Measurements from ENCODE around the gene DNAL1.

GRCh38 chr14:73739174-73739898, 94.5 kb downstream of the DNAL1 start:
- TF ChIP-seq CTCF (IDR thresholded peaks at IDR 0.05) (no peak), EZH2phosphoT487 (IDR thresholded peaks at IDR 0.05) (no peak), EZH2 (IDR thresholded peaks at IDR 0.05) (no peak)
